HEK293 (cell line): Measurements from ENCODE around the gene PRG3.

ENCODE experiments used
- CTCF ChIA-PET: fragments of 350-600 bp; formaldehyde crosslinking; extraction: SDS; loops from one replicate; lab custom pipeline; 2021; ENCODE audit warnings: antibody characterized with exemption; lab: Yijun Ruan, JAX
- POLR2A ChIA-PET: fragments of 300-600 bp; formaldehyde crosslinking; extraction: SDS; loops from one replicate; lab custom pipeline; 2020; ENCODE audit warnings: antibody characterized with exemption, inconsistent platforms; lab: Yijun Ruan, JAX
- H3K27ac ChIP-seq: fragments of 200-500 bp; sonication (Bioruptor generic); 2 replicates; pipeline ENCODE4 v1.5.1; 2014; ENCODE audit warnings: low read depth, low read length, control low read depth, inconsistent platforms; ENCODE audit errors: extremely low read depth
- H3K36me3 ChIP-seq, 2 experiments: fragments of 200-500 bp in 1 of 2; sonication (Bioruptor generic) in 1 of 2; 1 replicate in 1 of 2; 2 replicates in 1 of 2; pipeline ENCODE4 v1.5.1; 2014 to 2017; ENCODE audit warnings: inconsistent platforms in 2 of 2, low read length in 2 of 2; ENCODE audit not compliant: control insufficient read depth in 2 of 2, insufficient read depth in 1 of 2
- H3K4me1 ChIP-seq: fragments of 200-500 bp; sonication (Bioruptor generic); 2 replicates; pipeline ENCODE4 v1.5.1; 2014; ENCODE audit warnings: mild to moderate bottlenecking, low read length, inconsistent platforms; ENCODE audit not compliant: control insufficient read depth, insufficient read depth
- H3K4me3 ChIP-seq: 2 replicates; pipeline ENCODE4 v1.5.1; 2011; ENCODE audit warnings: low read depth, mild to moderate bottlenecking, control low read depth, low read length, moderate library complexity
- H3K9me3 ChIP-seq: fragments of 200-500 bp; sonication (Bioruptor generic); 2 replicates; pipeline ENCODE4 v1.5.1; 2014; ENCODE audit warnings: low read depth, low read length, inconsistent platforms; ENCODE audit not compliant: control insufficient read depth, insufficient read depth
- BCL11A ChIP-seq: fragments of 450-650 bp; formaldehyde crosslinking; IDR thresholded peaks from 2 replicates; pipeline ENCODE4 v1.5.1; 2016; ENCODE audit warnings: low read depth, missing biosample characterization, missing genetic modification characterization
- EGR2 ChIP-seq: fragments of 450-650 bp; formaldehyde crosslinking; IDR thresholded peaks from 2 replicates; pipeline ENCODE4 v1.5.1; 2016; ENCODE audit warnings: low read depth, missing biosample characterization, missing genetic modification characterization
- GLI4 ChIP-seq: fragments of 450-650 bp; formaldehyde crosslinking; IDR thresholded peaks from 2 replicates; pipeline ENCODE4 v1.5.1; 2016; ENCODE audit warnings: missing biosample characterization, missing genetic modification characterization
- HOXA7 ChIP-seq: sonication (generic); formaldehyde crosslinking; IDR thresholded peaks from 2 replicates; pipeline ENCODE4 v1.8.1; 2022; ENCODE audit warnings: missing genetic modification reagents, borderline replicate concordance
- PRDM10 ChIP-seq: fragments of 450-650 bp; formaldehyde crosslinking; IDR thresholded peaks from 2 replicates; pipeline ENCODE4 v1.5.1; 2016; ENCODE audit warnings: missing biosample characterization, missing genetic modification characterization
- RBAK ChIP-seq: fragments of 450-650 bp; formaldehyde crosslinking; IDR thresholded peaks from 2 replicates; pipeline ENCODE4 v1.5.1; 2016; ENCODE audit warnings: missing biosample characterization, missing genetic modification characterization
- SCRT2 ChIP-seq: fragments of 450-650 bp; formaldehyde crosslinking; IDR thresholded peaks from 2 replicates; pipeline ENCODE4 v1.5.1; 2016; ENCODE audit warnings: missing biosample characterization, missing genetic modification characterization
- TCF7L2 ChIP-seq: IDR thresholded peaks from 2 replicates; pipeline ENCODE4 v1.6.1; 2011; ENCODE audit warnings: low read depth, mild to moderate bottlenecking, inconsistent platforms, low read length, moderate library complexity, borderline replicate concordance
- ZBTB1 ChIP-seq: fragments of 450-650 bp; formaldehyde crosslinking; IDR thresholded peaks from 2 replicates; pipeline ENCODE4 v1.5.1; 2016; ENCODE audit warnings: missing biosample characterization, missing genetic modification characterization
- ZBTB20 ChIP-seq: fragments of 450-650 bp; formaldehyde crosslinking; IDR thresholded peaks from 2 replicates; pipeline ENCODE4 v1.5.1; 2016; ENCODE audit warnings: missing biosample characterization, missing genetic modification characterization
- ZBTB44 ChIP-seq: fragments of 450-650 bp; IDR thresholded peaks from 2 replicates; pipeline ENCODE4 v1.5.1; 2018; ENCODE audit warnings: missing biosample characterization, mild to moderate bottlenecking, missing genetic modification characterization
- ZNF10 ChIP-seq: fragments of 450-650 bp; formaldehyde crosslinking; IDR thresholded peaks from 2 replicates; pipeline ENCODE4 v1.5.1; 2017; ENCODE audit warnings: missing biosample characterization, missing genetic modification characterization
- ZNF140 ChIP-seq: fragments of 450-650 bp; formaldehyde crosslinking; IDR thresholded peaks from 2 replicates; pipeline ENCODE4 v1.5.1; 2016; ENCODE audit warnings: missing biosample characterization, missing genetic modification characterization
- ZNF184 ChIP-seq: fragments of 450-650 bp; IDR thresholded peaks from 2 replicates; pipeline ENCODE4 v1.5.1; 2018; ENCODE audit warnings: missing biosample characterization, mild to moderate bottlenecking, missing genetic modification characterization
- ZNF24 ChIP-seq: fragments of 450-650 bp; formaldehyde crosslinking; IDR thresholded peaks from 2 replicates; pipeline ENCODE4 v1.5.1; 2016; ENCODE audit warnings: missing biosample characterization, missing genetic modification characterization
- ZNF26 ChIP-seq: fragments of 450-650 bp; formaldehyde crosslinking; IDR thresholded peaks from 2 replicates; pipeline ENCODE4 v1.5.1; 2016; ENCODE audit warnings: missing biosample characterization, missing genetic modification characterization
- ZNF311 ChIP-seq: fragments of 450-650 bp; formaldehyde crosslinking; IDR thresholded peaks from 2 replicates; pipeline ENCODE4 v1.5.1; 2017; ENCODE audit warnings: missing biosample characterization, missing genetic modification characterization, borderline replicate concordance
- ZNF341 ChIP-seq: fragments of 450-650 bp; formaldehyde crosslinking; IDR thresholded peaks from 2 replicates; pipeline ENCODE4; 2016; ENCODE audit warnings: low read depth, missing biosample characterization, missing genetic modification characterization
- ZNF585B ChIP-seq: fragments of 450-650 bp; formaldehyde crosslinking; IDR thresholded peaks from 2 replicates; pipeline ENCODE4 v1.5.1; 2016; ENCODE audit warnings: missing biosample characterization, missing genetic modification characterization
- ZNF610 ChIP-seq: fragments of 450-650 bp; formaldehyde crosslinking; IDR thresholded peaks from 2 replicates; pipeline ENCODE4 v1.5.1; 2016; ENCODE audit warnings: missing biosample characterization, missing genetic modification characterization, borderline replicate concordance
- ZNF704 ChIP-seq: fragments of 450-650 bp; formaldehyde crosslinking; IDR thresholded peaks from 2 replicates; pipeline ENCODE4 v1.5.1; 2016; ENCODE audit warnings: missing biosample characterization, missing genetic modification characterization
- ZNF707 ChIP-seq: fragments of 450-650 bp; formaldehyde crosslinking; IDR thresholded peaks from 2 replicates; pipeline ENCODE4 v1.5.1; 2016; ENCODE audit warnings: missing biosample characterization, missing genetic modification characterization
- ZNF76 ChIP-seq: fragments of 450-650 bp; formaldehyde crosslinking; IDR thresholded peaks from 2 replicates; pipeline ENCODE4; 2016; ENCODE audit warnings: low read depth, missing biosample characterization, missing genetic modification characterization, borderline replicate concordance
- ZNF768 ChIP-seq: fragments of 450-650 bp; formaldehyde crosslinking; IDR thresholded peaks from 2 replicates; pipeline ENCODE4 v1.5.1; 2018; ENCODE audit warnings: missing biosample characterization, mild to moderate bottlenecking, missing genetic modification characterization
- ZNF792 ChIP-seq: fragments of 450-650 bp; formaldehyde crosslinking; IDR thresholded peaks from 2 replicates; pipeline ENCODE4 v1.5.1; 2016; ENCODE audit warnings: missing biosample characterization, missing genetic modification characterization
- ZNF830 ChIP-seq: fragments of 450-650 bp; IDR thresholded peaks from 2 replicates; pipeline ENCODE4 v1.5.0; 2018; ENCODE audit warnings: missing biosample characterization, missing genetic modification characterization, low read depth, mild to moderate bottlenecking, moderate library complexity
- ZSCAN18 ChIP-seq: fragments of 450-650 bp; formaldehyde crosslinking; IDR thresholded peaks from 2 replicates; pipeline ENCODE4 v1.5.1; 2016; ENCODE audit warnings: missing biosample characterization, missing genetic modification characterization

PRG3 gene

GRCh38 chr11:57416436-57416835, 35.5 kb upstream of the PRG3 start:
- Histone ChIP-seq H3K9me3 (no peaks in the 10 kb centered on the region), H3K36me3 (no peaks in the 10 kb centered on the region), H3K27ac (no peak overlapping the region), H3K4me1 (no peaks in the 10 kb centered on the region), H3K4me3 (no peak overlapping the region)
- CTCF ChIA-PET: interaction anchor here (0.6 kb wide), 1 partner anchor 16 kb away, joined by 3 read pairs; no protein-coding TSS in a partner anchor
- TF ChIP-seq BCL11A (tag by site-specific recombination) (no peak), ZNF585B (tag by site-specific recombination) (no peak), ZNF707 (tag by site-specific recombination) (no peak), EGR2 (tag by site-specific recombination) (no peak), ZNF140 (tag by site-specific recombination) (no peak), ZBTB44 (tag by site-specific recombination) (no peak), TCF7L2 (no peak), RBAK (tag by site-specific recombination) (no peak), ZNF768 (tag by site-specific recombination) (no peak), ZNF830 (no peak), ZBTB1 (tag by site-specific recombination) (no peak), ZNF704 (tag by site-specific recombination) (no peak), ZNF311 (no peak), ZNF26 (tag by site-specific recombination) (no peak), ZNF792 (tag by site-specific recombination) (no peak), SCRT2 (no peak)
- POLR2A ChIA-PET: no interaction called here

- no peak overlapping the region for H3K4me3 ChIP-seq
- CTCF ChIA-PET: no interaction called here
- no peaks in the 10 kb centered on the region for H3K4me1 ChIP-seq
- no peaks in the 10 kb centered on the region for H3K36me3 ChIP-seq
- no peaks in the 10 kb centered on the region for H3K9me3 ChIP-seq
- POLR2A ChIA-PET: no interaction called here
- H3K27ac ChIP-seq: no peak overlapping the region
- no peak for TF ChIP-seq ZNF24 (tag by site-specific recombination)
- TF ChIP-seq HOXA7 (CRISPR knock-in tag): no peak
- no peak for TF ChIP-seq GLI4 (tag by site-specific recombination)
- no peak for TF ChIP-seq ZNF184 (tag by site-specific recombination)
- TF ChIP-seq ZNF10 (tag by site-specific recombination): no peak
- no peak for TF ChIP-seq ZNF341 (tag by site-specific recombination)
- TF ChIP-seq ZNF610 (tag by site-specific recombination): no peak
- TF ChIP-seq ZBTB20 (tag by site-specific recombination): no peak
- TF ChIP-seq ZNF76 (tag by site-specific recombination): no peak
- TF ChIP-seq PRDM10 (tag by site-specific recombination): no peak
- TF ChIP-seq ZNF830: no peak
- TF ChIP-seq ZSCAN18: no peak
Observed at GRCh38 chr11:57414612-57415212, 33.8 kb upstream of the PRG3 start.
